Fibroblast of skin of left quadriceps (primary cell): Measurements from ENCODE around the gene MACROD2.

ENCODE experiments used
- DNase-seq, 2 experiments: peaks; one replicate each; pipeline ENCODE4 v3.0.0-alpha.2; 2013; ENCODE audit warnings: low read depth in 2 of 2

MACROD2 gene

GRCh38 chr20:14336686-14337085, 341.4 kb downstream of the MACROD2 start:
- DNase-seq = no peak

- peak; percentile 95 for DNase-seq
Measured at GRCh38 chr20:14337400-14338171, 342.3 kb downstream of the MACROD2 start, which contains the start of gene FLRT3. TSS of gene FLRT3 (minus strand) at chr20:14337612. CDS start at chr20:14327506, 10,106 bp downstream.

GRCh38 chr20:14341801-14342200, 346.5 kb downstream of the MACROD2 start:
- no peak for DNase-seq

GRCh38 chr20:14342918-14343317, 347.6 kb downstream of the MACROD2 start:
- DNase-seq = no peak

GRCh38 chr20:14343491-14344065, 348.3 kb downstream of the MACROD2 start:
- DNase-seq = no peak

- no peak for DNase-seq
Measured at GRCh38 chr20:14344746-14345145, 349.4 kb downstream of the MACROD2 start.

- DNase-seq = no peak
Measured at GRCh38 chr20:14355791-14356190, 360.5 kb downstream of the MACROD2 start.

GRCh38 chr20:14360416-14360815, 365.1 kb downstream of the MACROD2 start:
- DNase-seq = peak; percentile 38 to 40

GRCh38 chr20:14361509-14362345, 366.4 kb downstream of the MACROD2 start:
- no peak for DNase-seq

GRCh38 chr20:14374196-14374595, 378.9 kb downstream of the MACROD2 start:
- no peak for DNase-seq

GRCh38 chr20:14375416-14375985, 380.2 kb downstream of the MACROD2 start:
- DNase-seq = no peak

- DNase-seq = no peak
Measured at GRCh38 chr20:14378326-14378725, 383.0 kb downstream of the MACROD2 start.

- DNase-seq = no peak
Measured at GRCh38 chr20:14383335-14383734, 388.0 kb downstream of the MACROD2 start.

GRCh38 chr20:14384416-14385175, 389.3 kb downstream of the MACROD2 start:
- DNase-seq = no peak

GRCh38 chr20:14385176-14385740, 389.9 kb downstream of the MACROD2 start:
- no peak for DNase-seq

GRCh38 chr20:14386726-14387125, 391.4 kb downstream of the MACROD2 start:
- no peak for DNase-seq

GRCh38 chr20:14401479-14402138, 406.3 kb downstream of the MACROD2 start:
- DNase-seq = no peak

- DNase-seq = no peak
Measured at GRCh38 chr20:14404515-14404914, 409.2 kb downstream of the MACROD2 start.

GRCh38 chr20:14406495-14406894, 411.2 kb downstream of the MACROD2 start:
- peak in 1 of 2 experiments; percentile 5 for DNase-seq

GRCh38 chr20:14407336-14407735, 412.0 kb downstream of the MACROD2 start:
- no peak for DNase-seq
